IPS-NIHi7 (cell line): ENCODE measurements around the gene APOO.
"Not testable (repeated sequence)": the region's sequence is repeated elsewhere in the genome, so short reads cannot be mapped to it uniquely, and the experiment has no call there.

ENCODE experiments used
- DNase-seq: peaks from one replicate; pipeline ENCODE4 v3.0.0; 2012; ENCODE audit warnings: mixed read lengths; ENCODE audit errors: extremely low spot score

The APOO gene

DNA sequence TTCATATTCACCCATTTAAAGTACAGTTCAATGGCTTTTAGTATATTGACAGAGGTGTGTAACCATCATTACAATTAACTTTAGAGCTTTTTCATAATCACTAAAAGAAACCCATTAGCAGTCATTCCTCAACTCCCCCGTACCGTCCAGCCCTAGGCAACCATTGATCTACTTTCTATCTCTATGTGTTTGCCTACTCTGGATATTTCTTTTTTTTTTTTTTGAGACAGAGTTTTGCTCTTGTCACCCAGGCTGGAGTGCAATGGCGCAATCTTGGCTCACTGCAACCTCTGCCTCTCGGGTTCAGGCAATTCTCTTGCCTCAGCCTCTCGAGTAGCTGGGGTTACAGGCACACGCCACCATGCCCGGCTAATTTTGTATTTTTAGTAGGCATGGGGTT lies 48.5 kb downstream of the APOO start:
- DNase-seq, result not testable (repeated sequence)

DNA sequence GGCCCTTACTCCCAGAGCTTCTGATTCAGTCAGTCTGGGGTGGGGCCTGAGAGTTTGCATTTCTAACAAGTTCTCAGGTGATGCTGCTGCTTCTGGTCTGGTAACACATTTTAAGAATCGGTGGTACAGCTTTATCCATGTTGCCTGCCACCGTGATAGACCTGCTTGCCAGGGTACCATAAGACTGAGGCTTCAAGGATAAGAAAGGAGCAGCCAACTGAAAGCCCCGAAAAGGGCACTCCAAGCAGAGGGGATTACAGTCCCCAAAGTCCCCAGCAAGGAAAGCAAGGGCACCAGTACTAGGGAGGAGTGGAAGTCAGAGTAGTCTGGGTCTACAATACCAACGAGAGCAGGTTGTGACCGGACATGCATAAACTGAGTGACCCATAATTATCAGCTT lies 49.8 kb downstream of the APOO start:
- no peak for DNase-seq

DNA sequence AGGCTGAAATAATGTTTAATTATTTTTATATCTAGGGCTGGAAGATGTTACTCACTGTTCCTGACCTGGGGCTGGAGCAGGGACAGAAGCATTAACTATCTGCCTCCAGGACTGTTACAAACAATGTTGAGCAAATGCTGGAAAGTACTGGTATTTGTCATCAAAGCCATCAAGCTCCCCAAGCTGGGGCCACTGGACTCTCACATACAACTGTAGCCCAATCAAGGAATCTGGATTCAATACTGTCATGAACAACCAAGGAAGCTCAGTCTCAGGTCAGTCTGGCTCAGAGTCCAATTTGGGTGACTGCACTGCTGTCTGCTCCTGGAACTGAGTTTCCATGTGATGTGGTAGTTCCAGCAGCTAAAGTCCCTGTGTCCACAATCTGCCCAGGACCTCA lies 50.4 kb downstream of the APOO start:
- DNase-seq, result no peak

DNA sequence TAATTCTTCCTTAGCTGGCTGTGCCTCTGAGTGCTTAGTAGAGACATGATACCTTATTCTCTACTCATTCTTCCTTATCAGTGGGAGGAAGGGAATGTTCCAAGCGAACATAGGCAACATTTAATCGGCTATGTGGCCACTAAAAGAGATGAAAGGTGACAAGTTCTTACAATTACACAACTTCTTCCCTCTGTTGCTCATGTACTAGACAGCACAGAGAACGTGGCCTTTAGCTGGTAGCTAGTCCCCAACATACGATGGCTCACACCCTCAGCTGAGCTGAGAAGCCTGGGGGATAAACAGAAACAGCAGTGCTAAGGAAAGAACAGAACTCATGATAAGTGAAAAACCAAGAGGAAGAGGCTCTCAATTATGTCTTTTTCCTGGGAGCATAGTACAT lies 52.2 kb downstream of the APOO start:
- no peak for DNase-seq

DNA sequence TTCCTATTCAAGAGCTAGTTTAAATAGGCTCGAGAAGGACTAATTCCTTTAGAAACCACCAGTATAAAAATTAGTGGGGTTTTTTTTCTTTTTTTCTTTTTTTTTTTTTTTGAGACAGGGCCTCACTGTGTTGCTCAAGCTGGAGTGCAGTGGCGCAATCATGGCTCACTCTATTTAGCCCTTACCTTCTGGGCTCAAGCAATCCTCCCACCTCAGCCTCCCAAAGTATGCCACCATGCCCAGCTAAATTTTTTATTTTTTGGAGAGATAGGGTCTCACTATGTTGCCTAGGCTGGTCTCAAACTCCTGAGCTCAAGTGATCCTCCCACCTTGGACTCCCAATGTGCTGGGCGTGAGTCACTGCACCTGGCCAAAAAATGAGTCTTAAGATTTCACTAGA lies 52.8 kb downstream of the APOO start:
- DNase-seq, result no peak

DNA sequence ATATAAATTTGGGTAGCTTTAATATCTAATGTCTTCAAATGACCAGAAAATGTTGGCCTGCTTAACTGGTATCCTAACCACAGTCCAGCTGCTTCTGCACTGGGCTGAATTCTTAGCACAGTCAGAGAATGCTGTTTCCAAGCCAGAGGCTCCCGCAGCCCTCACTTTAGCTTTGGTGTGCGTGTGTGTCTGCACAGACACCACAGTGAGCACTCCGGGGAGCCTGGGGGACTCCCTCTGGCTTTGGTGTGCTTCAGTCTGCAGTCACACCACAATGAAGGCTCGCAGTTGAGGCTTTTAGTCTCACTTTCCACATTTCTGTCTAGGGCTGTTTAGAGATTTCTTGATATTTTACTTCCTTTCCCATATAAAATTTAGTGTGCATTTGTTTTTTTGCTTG lies 53.6 kb downstream of the APOO start:
- no peak for DNase-seq

DNA sequence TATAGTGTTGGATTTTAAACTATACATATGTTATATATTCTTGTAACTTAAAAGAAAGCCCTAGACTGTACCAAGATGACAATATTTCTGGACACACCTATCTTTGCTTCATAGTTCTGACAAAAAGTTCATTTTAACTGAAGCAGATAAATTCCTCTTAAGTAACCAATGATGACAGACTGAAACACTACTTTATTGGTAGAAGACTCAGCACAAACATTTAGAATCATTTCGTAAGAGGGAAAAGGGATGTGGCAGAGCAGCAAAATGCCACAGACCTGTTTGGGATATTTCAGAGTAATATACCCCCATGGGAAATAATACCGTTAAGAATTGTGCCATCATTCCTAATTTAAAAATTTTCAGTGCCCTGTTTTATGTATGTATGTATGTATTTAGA lies 56.2 kb downstream of the APOO start:
- DNase-seq, result no peak

DNA sequence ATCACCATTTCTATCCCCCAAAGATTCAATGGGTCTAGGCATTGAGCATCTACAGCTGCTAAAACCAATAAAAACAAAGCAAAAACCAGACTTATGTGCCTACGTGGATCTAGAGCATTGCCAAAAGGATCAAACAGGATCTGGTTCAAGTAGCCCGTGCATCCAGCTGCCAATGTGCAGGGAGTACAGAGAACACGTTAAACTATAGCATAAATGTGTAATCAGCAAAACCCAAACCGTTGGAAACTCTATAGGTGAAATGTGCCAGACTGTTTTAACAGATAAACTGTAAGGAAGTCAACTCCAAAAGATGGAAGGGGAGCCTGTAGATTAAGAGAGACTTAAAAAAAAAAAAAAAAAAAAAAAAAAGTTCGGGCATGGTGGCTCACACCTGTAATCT lies 58.5 kb downstream of the APOO start:
- no peak for DNase-seq

DNA sequence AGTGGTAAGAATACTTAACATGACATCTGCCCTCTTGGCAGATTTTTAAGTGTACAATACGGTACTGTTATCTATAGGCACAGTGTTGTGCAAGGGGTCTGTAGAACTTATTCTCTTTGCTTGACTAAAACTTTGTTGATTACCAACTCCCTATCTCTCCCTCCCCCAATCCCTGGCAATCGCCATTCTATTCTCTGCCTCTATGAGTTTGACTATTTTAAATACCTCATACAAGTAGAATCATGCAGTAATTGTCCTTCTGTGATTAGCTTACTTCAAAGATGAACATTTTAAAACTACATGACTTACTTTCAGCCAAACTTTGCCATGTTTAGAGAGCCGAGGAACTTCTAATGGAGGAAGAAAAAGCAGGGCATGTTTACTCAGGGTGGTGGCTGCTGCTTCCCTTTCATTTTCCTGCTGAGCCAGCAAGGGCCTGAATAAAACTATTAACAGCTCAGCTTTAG lies 62.4 kb downstream of the APOO start:
- peak; percentile 20 for DNase-seq

DNA sequence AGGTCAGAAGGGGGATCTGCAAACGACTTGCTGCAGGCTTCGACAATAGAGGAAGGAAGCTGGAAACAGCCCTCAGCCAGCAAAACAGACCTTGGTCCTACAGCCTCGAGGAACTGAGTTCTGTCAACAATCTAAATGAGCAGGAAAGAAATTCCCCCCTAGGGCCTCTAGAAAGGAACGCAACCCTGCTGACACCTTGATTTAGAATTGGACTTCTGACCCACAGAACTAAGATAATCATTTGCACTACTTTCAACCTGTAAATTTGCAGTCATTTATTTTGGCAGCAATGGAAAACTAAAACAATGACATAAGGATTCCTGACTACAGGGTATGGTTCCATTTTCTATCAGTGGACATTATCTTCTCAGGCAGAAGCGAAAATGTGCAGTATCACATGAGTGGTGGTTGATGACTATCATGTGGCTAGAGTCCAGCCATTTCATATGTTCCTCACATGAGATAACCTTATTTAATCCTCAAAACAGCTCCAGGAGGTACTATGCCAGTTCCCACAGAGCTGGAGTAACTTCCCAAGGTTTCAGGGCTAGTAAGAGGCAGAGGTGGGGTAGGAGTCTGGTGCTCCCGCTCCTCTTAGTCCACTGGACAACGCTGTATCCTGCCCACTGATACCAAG lies 63.1 kb downstream of the APOO start:
- no peak for DNase-seq

DNA sequence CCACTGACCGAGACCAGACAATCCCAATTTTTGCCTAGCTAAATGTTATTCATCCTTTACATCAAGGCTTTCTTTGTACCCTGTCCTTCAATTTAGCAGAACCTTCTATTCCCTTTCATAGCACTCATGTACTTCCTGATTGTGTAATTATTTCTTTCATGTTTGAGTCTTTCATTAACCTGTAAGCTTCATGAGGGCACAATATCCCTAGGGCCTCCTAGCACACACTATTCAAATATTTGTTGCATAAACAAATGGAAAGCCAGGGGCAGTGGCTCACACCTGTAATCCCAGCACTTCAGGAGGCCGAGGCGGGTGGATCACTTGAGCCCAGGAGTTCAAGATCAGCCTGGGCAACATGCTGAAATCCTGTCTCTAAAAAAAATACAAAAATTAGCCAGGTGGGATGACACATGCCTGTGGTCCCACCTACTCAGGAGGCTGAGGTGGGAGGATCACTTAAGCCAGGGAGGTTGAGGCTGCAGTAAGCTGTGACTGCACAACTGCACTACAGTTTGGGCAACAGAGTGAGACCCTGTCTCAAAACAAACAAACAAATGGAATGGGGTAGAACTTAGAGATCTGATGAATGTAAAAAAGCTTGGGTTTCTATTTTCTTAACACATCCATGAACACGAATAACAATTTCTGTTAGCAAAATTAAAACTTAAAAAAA lies 65.8 kb downstream of the APOO start:
- no peak for DNase-seq

DNA sequence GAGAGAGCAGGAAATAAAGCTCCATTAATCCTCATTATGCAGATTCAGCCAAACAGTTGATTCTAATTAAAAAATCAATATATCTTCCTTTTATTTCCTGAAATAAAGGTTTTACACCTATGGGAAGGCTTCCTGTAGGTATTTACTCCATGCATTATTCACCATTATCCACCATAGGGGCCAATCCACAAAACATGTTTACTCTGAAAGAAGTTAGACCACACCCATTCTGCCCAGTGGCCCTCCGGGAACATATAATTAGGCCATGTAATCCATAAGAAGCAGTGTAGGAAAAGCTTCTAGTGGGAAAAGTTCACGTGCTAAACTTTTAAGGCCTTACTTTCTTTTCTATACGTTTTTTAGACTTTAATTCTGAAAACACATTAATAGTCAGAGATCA lies 67.1 kb downstream of the APOO start:
- DNase-seq, result no peak

DNA sequence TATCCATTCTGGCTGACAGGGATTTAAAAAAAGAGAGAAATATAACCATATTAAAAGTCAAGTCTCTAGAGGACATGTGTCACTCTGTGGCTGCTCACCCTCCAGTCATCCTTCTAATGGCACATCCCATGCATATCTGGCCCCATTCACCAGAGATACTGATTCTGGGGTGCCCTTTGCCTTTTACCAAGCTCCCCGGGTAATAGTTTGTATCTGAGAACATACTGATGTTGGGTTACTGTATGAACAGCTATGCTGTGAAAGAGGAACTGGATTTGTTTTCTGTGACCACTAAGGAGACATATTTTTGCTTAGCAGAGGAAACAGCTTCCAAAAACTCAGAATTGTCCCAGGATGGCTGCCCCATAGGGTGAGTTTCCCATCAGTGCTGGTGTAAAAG lies 68.8 kb downstream of the APOO start:
- DNase-seq, result no peak

DNA sequence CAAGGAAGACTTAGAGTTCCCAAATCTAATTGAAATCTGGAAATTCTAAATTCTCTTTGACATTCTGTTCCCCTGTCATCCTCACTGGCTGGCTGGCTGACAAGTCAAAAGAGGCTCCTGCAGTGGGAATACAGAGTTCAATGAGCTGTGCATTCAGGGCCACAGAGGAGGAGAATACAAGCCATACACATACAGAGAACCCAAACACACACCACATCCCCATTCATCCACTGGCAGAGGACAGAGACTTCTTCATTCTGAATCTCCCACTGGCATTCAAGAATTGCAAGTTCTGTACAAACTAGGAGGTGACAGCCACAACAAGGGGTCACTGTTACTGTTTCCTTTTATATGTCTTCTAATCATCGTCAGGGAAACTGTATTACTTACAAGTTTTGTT lies 75.0 kb downstream of the APOO start:
- no peak for DNase-seq

DNA sequence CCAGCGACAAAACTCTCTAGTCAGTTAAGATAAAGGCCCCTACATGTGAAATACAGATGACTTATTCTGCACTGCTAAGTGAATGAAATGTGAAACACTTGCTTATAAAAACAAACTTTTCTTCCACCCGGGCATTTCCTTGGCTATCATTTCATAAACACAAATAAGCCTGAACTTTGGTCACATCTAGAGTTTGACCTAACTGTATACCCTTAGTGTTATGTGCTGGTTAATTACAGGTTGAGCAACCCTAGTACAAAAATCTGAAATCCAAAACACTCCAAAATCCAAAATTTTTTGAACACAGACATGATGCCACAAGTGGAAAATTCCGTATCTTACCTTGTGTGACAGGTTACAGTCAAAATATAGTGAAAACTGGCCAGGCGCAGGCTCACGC lies 78.9 kb downstream of the APOO start:
- no peak for DNase-seq

DNA sequence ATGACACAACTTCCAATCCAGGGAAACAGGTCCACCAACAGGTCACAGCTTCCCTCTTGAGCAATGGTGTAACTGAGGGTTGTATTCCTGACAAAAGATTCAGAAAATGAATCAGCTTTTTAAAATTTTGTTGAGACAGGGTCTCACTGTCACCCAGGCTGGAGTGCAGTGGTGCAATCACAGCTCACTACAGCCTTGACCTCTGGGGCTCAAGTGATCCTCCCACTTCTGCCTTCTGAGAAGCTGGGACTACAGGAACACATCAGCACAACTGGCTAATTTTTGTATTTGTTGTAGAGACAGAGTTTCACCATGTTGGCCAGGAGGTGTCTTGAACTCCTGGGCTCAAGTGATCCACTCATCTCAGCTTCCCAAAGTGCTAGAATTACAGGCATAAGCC lies 81.1 kb downstream of the APOO start:
- DNase-seq, result no peak

DNA sequence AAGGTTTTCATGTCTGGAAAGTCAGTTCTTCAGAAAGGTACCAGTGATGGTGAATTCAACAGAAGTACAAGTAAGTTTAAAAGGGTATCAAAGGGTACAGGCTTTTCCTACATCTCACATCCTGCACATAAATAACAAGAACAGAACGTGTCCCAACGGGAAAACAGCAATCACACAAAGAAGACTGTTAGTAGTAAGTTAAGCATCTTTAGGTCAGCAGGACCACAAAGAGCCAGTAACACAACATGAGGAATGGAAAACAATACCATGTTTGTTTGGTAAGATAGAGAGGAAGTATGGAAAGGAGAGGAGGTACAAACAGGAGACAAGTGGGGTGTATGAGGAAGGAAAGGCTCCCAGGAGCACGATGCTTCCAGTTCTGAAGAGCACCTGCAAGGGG lies 81.5 kb downstream of the APOO start:
- no peak for DNase-seq

DNA sequence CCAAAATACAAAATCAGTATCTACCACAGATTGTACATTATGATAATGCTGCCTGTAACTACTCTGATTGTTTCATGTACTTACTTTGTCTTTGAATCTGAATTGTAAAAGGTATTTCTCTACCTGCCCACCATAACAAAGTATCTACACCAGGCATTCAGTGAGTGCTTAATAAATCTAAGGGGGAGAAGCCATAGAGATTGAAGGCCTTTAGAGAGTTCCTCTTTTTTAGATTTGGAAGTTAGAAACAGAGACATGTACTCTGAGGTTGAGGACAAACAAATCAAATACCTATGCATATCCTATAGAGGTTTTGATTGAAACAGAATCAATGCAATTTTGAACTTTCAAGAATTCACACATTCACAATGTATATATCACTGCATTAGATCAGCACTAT lies 82.1 kb downstream of the APOO start:
- no peak for DNase-seq

DNA sequence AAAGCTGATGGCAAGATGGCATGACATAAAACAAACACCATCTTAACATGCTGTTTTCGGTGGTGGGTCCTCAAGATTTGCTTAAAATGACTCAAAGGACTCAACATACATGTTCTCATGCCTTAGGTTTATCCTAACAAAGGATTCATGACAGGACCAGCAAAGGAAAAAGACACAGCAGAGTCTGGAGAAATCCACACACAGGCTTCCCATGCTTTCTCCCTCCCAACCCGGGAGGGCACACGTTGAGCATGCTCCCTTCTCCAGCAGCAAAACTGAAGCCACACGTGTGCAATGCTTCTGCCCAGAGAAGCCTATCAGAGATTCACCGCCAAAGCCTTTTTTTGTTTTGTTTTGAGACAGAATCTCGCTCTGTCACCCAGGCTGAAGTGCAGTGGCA lies 84.9 kb downstream of the APOO start:
- DNase-seq, result no peak

DNA sequence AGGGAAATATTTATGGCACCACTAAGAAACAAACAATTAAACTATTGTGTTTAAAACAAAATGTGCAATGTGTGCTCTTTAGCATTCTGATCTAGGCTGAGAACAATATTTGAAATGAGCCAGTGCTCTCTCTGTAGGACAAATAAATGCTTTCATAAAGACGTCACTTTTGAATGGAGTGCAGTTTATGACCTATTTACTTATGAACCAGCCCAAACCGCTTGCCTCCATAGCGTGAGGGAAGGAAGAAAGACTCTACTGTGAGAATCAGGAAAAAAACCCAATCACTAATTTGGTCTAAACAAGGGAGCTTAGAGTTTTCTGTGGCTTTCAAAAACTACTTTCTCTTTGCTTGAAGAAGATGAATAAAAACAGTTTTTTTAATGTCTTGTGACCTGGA lies 85.3 kb downstream of the APOO start:
- no peak for DNase-seq

DNA sequence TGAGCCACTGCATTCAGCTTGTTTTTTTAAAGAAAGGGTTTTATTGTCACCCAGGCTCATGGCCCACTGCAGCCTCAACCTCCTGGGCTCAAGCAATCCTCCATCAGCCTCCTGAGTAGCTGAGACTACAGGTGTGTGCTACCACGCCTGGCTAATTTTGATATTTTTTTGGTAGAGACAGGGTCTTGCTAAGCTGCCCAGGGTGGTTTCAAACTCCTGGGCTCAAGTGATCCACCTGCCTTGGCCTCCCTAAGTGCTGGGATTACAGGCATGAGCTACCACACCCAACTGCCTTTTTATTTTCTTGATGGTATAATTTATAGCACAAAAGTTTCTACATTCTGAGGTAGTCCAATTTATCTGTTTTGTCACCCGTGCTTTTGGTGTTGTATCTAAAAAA lies 85.9 kb downstream of the APOO start:
- no peak for DNase-seq

DNA sequence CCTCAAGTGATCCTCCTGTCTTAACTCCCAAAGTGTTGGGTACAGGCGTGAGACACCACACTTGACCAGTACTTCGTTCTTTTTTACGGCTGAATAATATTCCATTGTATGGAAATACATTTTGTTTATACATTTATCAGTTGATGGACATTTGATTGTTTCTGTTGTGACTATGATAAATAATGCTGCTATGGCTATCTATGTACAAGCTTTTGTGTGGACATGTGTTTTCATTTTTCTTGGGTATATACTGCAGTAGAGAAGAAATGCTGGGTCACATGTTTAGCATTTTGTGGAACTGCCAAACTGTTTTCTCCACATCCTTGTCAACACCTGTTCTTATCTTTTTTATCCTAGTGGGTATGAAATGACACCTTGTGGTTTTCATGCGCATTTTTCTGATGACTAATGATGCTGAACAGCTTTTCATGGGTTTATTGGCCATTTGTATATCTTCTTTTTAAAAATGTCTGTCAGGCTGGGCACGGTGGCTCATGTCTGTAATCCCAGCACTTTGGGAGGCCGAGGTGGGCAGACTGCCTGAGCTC lies 87.4 kb downstream of the APOO start:
- DNase-seq, result no peak

DNA sequence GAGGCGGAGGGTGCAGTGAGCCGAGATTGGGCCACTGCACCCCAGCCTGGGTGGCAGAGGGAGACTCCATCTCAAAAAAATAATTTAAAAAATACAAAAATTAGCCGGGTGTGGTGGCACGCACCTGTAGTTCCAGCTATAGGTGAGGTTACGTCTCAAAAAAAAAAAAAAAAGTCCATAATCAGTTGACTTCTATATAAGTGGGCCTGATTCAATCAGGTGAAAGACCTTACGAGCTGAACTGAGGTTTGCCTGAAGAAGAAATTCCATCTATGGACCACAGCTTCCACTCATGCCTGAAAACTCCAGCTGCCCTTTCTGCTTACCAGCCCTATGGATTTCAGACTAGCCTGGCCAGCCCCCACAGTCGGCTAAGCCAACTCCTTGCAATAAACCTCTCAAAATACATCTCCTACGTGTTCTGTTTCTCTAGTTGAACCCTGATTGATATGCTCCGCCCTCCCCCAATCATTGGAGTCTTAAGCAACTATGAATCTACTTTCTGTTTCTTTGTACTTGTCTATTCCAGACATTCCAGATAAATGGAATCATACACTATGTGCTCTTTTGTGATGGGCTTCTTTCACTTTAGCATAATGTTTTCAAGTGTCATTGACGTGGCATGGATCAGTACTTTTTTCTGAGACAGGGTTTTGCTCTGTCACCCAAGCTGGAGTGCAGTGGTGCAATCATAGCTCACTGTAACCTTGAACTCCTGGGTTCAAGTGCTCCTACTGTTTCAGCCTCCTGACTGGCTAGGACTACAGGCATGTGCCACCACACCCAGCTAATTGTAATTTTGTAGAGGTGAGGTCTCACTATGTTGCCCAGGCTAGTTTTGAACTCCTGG lies 88.1 kb downstream of the APOO start:
- DNase-seq, result no peak
